ENCODE measurements around the gene TMEM181.

Gene TMEM181

GRCh38 chr6:158564243-158565121 is 4.6 kb downstream of the TMEM181 start:
- no peak for DNase-seq (ENCODE audit: low spot score)

GRCh38 chr6:158565122-158565429 is 5.2 kb downstream of the TMEM181 start:
- DNase-seq (ENCODE audit: low spot score), result no peak

- DNase-seq (ENCODE audit: low spot score), result no peak
Observed at GRCh38 chr6:158565482-158566040, 5.7 kb downstream of the TMEM181 start.

GRCh38 chr6:158566207-158566818 is 6.4 kb downstream of the TMEM181 start:
- no peak for DNase-seq (ENCODE audit: low spot score)

GRCh38 chr6:158567152-158567551 is 7.3 kb downstream of the TMEM181 start:
- no peak for DNase-seq (ENCODE audit: low spot score)

- DNase-seq (ENCODE audit: low spot score), result no peak
Observed at GRCh38 chr6:158567871-158568401, 8.0 kb downstream of the TMEM181 start.

GRCh38 chr6:158568549-158568948 is 8.7 kb downstream of the TMEM181 start:
- no peak for DNase-seq (ENCODE audit: low spot score)

- DNase-seq (ENCODE audit: low spot score), result no peak
Observed at GRCh38 chr6:158569036-158569435, 9.1 kb downstream of the TMEM181 start.

GRCh38 chr6:158570681-158570962 is 10.7 kb downstream of the TMEM181 start:
- DNase-seq (ENCODE audit: low spot score), result no peak

- DNase-seq (ENCODE audit: low spot score), result no peak
Observed at GRCh38 chr6:158571826-158572652, 12.1 kb downstream of the TMEM181 start.

GRCh38 chr6:158572653-158573541 is 13.0 kb downstream of the TMEM181 start:
- no peak for DNase-seq (ENCODE audit: low spot score)

GRCh38 chr6:158573542-158573931 is 13.6 kb downstream of the TMEM181 start:
- no peak for DNase-seq (ENCODE audit: low spot score)

- no peak for DNase-seq (ENCODE audit: low spot score)
Observed at GRCh38 chr6:158574800-158575199, 14.9 kb downstream of the TMEM181 start.

- DNase-seq (ENCODE audit: low spot score), result no peak
Observed at GRCh38 chr6:158575550-158575949, 15.7 kb downstream of the TMEM181 start.

- peak; percentile 74 for DNase-seq (ENCODE audit: low spot score)
Observed at GRCh38 chr6:158584236-158584651, 24.4 kb downstream of the TMEM181 start.

- DNase-seq (ENCODE audit: low spot score), result no peak
Observed at GRCh38 chr6:158586652-158587051, 26.8 kb downstream of the TMEM181 start.

GRCh38 chr6:158589366-158589765 is 29.5 kb downstream of the TMEM181 start:
- no peak for DNase-seq (ENCODE audit: low spot score)

GRCh38 chr6:158591134-158591809 is 31.4 kb downstream of the TMEM181 start:
- no peak for DNase-seq (ENCODE audit: low spot score)

GRCh38 chr6:158591810-158592209 is 31.9 kb downstream of the TMEM181 start:
- no peak for DNase-seq (ENCODE audit: low spot score)

GRCh38 chr6:158593670-158594069 is 33.8 kb downstream of the TMEM181 start:
- no peak for DNase-seq (ENCODE audit: low spot score)

GRCh38 chr6:158595223-158595622 is 35.3 kb downstream of the TMEM181 start:
- peak; percentile 60 for DNase-seq (ENCODE audit: low spot score)

Data from D341Med (cell line).